ENCODE results near the gene KIAA0319L.

KIAA0319L gene

DNA sequence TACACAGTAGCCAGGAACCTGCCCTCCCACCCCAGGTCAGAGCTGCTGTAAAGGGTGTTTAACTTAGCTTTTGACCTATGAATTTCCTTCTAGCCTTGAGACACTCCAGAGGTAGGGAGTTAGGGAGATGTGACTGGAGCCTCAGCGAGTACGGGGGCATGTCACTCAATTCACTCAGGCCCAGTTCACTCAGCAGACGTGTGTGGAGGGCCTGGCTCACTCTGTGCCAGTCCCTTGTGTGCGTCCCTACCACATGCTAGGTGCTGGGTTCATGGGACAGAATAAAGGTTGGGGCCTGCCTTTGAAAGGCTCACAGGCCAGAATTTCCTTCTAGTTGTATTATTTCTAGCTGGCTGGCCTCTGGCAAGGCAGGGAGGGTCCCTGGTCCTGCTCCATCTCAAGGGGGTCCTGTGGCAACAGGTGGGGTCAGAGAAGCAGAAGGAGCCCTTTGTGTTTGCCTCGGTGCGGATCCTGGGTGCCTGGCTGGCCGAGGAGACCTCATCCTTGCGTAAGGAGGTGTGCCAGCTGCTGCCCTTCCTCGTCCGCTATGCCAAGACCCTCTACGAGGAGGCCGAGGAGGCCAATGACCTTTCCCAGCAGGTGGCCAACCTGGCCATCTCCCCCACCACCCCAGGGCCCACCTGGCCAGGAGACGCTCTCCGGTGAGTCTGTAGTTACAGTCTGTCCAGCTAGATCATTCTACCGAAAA lies 4.9 kb upstream of the KIAA0319L start:
- DNase-seq, result no peak

DNA sequence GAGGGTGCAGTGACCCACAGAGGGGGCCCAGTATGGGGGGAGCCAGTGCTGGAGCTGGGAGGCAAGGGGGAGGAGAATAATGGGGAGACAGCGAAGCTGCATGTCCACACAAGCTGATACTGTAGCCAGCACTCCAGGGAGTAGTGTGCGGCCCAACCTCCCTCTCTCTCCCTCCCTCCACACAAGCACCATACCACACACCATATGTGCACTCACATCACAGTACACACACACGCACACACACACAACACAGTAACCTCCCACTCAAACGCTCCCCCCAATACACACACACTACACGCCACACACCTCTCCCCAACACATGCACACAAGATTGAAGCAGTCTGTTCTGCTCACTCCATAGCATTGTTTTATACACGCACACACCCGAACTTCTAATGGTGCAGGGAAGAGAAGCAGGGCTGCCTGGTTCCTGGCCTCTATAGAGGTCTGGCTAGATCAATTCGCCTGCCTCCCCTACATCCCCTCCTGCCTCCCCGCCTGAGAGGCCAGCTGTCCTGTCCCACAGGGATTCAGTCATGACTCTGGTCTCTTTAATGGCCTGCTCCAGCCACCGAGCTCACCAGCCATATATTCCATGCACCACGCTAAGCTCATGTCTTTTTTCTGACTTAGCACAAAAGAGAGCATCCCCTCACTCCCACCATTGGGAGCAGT lies 4.2 kb upstream of the KIAA0319L start:
- no peak for DNase-seq

DNA sequence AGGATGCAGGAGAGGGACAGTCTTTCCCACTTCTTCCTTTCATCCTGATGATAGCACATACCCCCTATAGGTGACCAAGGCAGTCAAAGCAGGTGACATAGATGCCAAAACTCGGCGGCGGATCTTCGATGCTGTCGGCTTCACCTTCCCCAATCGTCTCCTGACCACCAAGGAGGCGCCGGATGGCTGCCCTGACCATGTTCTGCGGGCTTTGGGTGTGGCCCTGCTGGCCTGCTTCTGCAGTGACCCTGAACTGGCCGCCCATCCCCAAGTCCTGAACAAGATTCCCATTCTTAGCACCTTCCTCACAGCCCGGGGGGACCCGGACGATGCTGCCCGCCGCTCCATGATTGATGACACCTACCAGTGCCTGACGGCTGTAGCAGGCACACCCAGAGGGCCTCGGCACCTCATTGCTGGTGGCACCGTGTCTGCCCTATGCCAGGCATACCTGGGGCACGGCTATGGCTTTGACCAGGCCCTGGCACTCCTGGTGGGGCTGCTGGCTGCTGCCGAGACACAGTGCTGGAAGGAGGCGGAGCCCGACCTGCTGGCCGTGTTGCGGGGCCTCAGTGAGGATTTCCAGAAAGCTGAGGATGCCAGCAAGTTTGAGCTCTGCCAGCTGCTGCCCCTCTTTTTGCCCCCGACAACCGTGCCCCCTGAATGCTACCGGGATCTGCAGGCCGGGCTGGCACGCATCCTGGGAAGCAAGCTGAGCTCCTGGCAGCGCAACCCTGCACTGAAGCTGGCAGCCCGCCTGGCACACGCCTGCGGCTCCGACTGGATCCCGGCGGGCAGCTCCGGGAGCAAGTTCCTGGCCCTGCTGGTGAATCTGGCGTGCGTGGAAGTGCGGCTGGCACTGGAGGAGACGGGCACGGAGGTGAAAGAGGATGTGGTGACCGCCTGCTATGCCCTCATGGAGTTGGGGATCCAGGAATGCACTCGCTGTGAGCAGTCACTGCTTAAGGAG lies 3.3 kb upstream of the KIAA0319L start:
- DNase-seq, result no peak

DNA sequence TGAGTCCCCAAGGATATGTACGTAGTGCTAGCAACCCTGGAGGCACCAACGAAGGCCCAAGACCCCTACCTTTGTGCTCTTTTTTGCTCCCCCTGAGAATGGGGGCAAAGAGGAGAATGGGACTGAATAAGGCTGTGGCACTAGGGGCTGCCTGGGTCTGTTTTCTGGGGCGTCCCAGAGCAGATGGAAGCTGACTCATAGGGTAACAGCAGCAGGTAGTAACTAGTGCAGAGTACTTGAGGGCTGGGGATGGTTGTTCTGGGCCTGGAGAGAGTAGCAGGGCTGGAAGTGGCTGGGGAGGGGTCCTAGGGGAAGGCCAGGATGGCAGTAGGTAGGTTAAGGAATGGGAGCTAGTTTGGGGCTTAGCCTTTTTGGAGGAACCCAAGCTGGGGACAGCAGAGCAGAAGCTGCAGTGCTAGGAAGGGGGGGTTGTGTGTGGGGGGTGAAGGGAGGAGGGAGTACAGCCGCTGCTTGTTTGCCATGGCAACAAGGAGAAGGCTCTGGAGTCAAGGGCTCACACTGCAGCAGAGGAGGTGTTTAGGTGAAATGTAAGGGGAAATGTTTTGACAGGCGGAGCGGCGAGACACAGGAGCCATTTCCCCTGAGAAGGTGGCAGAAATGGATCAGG lies 2.2 kb upstream of the KIAA0319L start:
- DNase-seq, result no peak

DNA sequence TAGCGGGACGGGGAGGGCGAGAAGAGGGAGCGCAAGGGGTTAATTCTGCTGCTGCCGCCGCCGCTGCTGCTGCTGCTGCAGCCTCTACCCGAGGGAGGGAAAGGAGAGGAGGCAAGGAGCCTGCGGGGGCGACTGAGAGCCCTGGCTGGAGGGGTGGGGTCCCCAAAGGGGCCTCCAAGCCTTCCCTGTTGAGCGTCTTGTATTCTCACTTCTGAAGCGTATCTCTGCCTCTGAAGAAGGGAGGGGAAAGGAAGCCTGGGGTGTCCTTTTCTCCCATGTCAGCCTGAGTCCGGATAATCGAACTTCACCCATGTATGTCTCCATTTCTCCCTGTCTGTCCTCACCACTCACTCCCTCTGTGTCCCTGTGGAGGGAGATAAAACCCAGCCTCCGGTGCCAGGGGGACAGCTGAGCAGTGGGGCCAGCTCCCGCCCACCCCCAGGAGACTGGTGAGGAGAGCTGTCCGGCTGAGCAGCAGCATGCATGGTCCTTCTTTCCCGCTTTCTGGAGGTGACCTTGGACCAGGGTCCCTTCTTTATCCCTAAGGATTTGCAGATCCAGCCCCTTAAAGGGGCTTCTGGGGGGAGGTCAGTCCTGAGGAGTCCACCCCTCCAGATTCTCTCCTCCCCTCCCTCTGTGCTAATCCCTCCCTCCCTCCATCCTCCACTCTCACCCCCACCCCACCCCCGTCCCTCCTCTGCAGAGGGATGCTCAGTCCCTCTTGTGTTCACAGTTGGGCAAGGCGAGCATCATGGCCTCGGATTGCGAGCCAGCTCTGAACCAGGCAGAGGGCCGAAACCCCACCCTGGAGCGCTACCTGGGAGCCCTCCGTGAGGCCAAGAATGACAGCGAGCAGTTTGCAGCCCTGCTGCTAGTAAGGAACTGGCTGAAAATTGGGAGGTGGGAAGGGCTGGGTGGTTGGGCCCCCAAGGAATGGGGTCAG lies 1.4 kb upstream of the KIAA0319L start:
- DNase-seq, result no peak

DNA sequence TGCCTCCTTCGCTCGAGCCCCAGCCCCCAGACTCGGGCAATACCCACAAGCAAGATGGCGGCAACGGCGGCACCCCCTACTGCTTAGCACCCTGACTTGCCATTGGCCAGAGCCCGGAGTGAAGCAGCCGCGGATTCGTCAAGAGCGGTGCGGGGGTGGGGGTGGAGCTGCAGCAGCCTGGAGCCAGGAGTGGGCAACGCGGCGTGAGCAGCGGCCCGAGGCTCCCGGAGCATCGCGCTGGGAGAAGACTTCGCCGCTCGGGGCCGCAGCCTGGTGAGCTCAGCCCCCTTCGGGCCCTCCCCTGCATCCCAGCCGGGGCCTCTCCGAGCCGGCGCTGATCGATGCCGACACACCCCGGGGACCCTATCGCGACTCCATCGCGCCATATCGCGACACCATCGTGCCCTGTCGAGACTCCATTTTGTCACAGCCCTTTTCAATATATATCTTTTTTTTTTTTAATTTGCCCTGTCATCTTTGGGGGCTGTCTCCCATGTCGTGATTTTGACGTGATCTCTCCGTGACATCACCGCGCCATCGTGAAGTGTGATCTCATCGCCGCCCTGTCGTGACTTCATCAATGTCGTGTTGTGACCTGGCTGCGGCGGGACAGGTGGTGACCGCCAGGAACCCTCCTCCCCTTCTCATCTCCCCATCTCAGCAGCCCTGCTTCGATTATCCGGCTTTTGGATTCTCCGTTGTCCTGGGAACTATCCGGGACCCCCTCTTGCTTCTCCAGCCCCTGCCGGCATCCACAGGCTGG lies 589 bp upstream of the KIAA0319L start, which contains the start of gene NCDN:
Gene NCDN, plus strand, starts transcription at position 189 of the 763 bp plus-strand sequence. Its CDS starts 392 bp downstream, at position 581.
- DNase-seq, result peak; percentile 84 to 93 (median 89)

DNA sequence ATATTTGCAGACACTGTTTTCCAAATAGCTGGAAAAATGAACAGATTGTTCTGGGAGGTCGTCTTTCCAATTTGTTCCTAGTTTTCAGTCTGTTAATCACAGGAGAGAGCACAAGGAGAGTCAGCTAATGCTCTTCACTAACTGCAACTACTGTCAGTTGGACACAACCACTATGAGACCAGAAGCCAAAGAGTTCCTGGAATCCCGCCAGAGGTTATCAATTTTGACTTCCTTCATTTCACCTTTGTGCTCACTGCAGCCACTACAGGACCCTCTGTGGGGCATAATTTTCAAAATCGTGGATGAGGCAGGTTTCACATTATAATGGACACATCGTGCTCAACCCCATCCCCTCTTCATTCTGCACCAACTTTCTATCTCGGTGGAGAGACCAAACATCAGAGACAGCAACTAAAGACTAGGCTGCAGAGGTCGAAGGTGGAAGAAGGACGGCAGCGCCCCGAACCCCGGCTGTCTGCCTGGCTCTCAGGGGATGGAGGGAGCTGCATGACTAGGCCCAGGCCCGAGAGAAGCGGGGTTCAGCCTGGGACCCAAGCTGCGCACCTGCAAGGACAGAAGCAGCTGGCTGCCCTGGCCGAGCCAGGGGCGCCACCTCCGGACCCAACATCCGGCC lies 602 bp downstream of the KIAA0319L start:
- DNase-seq, result no peak

DNA sequence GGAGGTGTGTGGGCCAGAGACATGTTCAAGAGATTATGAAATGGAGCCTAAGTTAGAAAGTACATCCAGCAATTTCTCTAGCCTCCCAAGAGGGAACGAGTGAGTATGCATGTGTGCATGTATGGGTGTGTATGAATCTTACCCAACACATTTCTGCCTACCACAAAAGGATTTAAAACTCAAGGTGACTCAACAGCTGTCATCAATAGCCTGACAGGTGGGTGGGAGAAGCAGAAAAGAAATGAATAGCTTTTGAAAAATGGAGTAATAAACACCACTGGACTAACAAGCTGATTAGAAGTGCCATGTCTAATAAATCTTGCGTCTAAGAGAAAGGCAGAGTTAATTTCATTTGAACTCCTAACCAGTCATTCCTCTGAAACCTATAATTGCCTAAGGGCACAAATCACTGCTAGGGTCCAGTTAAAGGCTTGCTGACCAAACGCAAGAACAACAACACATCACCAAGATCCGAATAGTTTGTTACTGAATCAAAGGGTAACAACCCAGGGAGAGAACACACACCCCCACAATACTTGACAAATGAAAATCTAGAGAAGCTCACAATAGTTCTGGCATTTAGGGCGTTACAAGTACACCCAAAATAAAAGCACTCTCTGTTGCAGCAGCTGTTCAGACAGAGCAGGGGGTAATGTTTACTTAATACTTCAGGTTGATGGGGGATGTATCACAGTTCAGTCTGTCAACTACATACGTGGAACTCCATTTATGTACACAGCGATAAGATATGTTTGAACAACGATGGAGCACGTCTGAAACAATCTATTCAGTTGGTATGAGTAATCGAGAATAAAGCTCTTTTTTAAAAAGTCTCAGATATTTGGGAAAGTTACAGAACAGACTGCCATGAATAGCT lies 1.4 kb downstream of the KIAA0319L start:
- no peak for DNase-seq

DNA sequence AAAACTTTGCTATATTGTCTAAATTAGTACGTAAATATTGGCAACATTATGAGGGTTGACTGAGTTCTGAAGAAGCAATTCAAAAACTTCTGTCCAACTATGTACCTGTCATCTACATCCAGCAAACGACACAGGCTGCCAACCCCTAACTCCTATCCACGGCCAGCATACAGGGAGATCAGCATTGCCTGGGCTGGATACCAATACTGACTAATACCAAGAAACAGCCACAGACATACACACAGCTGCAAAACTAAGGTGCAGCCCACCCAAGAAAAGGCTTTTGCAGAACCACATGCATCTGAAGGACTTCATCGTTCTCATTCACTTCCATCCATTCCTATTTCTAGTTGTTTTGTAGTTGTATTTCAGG lies 2.0 kb downstream of the KIAA0319L start:
- no peak for DNase-seq

DNA sequence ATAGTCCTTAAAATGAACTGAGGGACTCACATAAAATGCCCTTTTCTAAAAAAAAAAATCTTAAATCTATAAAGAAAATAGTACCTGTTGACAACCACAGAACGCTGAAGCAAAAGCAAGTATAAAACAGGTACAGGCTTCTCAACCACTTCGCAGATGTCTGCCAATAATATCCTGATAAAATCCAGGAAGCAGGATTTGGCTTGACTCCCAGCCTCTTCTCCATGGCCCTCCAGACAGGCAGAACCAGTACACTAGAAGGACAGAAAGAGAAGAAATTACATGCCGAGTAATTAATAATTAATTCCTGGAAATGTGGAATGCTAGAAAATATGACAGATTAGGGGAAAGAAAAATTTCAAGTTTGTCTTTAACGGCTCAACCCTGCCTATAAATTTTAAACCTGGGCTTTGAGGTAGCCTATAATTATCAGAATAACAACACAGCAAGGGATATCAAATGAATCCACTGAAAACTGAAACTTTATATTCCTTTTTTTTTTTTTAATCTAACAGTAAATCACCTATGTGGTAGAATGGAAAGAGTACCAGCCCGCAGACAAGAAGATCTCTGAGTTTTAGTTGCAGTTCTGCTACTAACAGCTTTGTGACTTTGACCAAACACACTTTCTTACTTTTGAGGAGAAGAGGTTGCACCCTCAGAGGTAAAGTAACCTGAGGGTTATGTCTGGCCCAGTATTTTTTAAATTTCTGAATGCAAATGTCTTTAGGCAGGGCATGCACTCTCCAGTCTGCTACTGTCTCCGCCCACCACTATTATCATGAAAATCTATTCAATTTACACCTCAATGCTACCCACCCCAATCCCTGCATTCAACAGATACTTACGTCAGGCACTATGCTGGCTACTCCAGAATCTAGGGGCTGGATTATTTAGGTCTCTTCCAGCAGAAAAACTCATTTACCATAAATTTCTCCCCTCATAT lies 2.7 kb downstream of the KIAA0319L start:
- no peak for DNase-seq

DNA sequence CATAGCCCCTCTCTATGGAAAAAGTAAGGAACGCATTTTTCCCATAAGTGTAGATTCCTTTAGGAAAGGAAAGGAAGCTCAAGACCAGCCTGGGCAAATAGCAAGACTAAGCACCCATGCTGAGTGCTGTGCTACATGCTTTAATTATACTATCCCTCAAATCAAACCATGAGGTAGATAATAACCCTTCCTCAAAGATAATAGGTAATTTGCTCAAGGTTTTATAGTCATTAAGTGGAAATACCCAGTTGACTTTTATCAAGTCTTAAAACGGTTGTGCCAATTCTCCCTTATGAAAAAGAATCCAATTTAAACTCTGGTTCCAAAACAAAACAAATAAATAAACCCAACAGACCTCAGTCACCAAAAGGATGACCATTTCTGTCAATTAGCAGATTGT lies 3.4 kb downstream of the KIAA0319L start:
- no peak for DNase-seq

DNA sequence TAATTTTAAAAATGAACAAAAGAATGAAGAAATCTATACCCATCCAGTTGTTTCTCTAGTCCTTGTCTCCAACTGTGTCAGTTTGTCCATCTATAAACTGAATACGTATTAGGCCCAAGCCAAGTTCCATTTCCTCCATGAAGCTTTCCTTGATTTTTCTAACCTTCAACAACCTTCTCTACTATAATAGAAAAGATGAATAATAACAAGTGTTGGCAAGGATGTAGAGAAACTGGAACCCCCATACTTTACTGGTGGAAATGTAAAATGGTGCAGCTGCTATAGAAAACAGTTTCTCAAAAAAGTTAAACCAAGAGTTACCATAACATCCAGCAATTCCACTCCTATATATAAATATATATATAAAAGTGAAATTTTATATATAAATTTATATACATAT lies 10.6 kb downstream of the KIAA0319L start:
- no peak for DNase-seq

DNA sequence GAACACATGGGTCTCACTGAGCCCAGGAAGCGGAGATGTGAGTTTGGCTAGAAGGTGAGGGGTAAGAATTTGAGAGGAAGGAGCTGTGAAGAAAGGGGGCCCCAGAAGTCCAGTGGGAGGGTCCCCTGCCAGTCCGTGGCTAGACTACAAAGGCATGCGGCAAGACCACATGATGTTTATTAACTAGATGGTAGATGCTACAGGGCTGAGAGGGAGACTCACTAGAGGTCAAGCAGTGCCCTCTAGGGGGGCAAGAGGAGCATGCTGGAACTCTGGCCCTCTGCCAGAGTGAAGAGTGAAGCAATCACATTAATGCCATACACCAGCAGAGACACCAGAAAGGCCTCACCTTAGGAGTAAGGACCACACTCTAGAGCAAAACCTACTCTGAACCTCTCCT lies 12.2 kb downstream of the KIAA0319L start:
- no peak for DNase-seq

DNA sequence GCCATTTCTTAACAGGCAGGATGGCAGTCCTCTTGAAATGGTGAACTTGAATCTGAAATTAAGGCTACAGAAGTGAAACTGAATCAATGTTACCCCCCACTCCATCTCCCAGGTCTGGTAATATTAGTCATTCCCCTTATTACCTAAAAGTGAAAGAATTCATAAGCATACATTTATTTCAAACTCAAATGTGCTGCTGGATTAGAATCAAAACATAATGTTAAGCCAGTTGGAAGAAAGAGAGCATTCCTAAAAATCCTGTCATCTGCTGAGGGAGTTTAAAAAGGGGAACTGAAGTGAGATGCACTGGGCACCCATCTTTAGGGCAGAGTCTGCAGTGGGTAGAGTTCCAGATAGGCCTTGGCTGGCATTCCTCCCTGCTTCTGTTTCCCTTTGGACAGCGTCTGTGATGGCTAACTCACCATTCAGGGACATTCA lies 17.4 kb downstream of the KIAA0319L start:
- no peak for DNase-seq

DNA sequence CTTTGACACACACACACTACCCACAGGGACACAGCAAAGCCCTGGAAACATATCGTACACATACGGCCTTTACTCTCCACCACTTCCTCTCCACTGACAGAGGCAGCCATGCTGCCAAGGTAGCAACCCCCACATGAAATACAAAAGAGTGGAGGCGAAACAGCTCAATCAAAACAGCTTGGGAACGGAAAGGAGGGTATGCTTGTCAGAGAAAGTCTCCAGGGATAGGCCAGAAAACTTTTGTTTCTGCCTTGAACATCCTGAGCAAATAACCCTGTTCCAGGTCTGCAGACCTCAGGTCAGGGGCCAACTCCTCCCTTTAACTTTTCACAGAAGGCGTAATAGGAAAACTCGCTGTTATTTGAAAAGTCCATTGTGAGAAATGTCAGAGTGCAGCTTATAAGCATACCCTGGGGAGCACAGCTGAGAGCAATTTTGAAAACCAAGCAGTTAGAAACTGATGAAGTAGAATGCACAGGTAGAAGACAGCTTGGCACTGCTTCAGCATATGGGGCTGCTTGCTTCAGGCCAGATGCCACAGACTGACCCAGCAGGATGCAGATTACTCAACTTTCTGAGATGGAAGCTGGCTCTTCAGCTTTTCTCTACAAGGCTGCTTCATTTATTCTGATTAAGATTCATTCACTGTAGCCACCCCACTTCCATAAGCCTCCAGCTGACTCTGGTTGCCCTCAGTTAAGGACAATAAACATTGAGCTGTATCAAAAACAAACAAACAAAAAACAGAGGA lies 18.0 kb downstream of the KIAA0319L start:
- no peak for DNase-seq

DNA sequence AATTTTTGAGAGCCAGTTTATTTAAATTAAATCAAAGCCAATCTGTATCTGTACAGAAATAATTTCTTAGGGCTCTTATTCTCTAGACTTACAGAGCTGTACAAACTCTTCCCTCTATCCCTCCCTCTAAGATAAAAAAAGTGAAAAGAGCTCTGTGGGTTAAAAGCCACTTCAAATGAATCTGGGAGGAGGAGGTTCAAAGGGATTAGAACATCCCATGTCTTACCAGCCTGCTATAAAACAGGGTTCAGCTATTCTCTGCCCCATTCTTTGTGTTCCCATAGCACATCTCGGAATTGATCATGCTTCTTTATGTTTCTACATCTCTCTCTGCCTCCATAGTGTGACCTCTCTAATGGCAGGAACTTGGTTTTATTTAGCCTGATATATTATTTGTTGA lies 19.4 kb downstream of the KIAA0319L start:
- no peak for DNase-seq

DNA sequence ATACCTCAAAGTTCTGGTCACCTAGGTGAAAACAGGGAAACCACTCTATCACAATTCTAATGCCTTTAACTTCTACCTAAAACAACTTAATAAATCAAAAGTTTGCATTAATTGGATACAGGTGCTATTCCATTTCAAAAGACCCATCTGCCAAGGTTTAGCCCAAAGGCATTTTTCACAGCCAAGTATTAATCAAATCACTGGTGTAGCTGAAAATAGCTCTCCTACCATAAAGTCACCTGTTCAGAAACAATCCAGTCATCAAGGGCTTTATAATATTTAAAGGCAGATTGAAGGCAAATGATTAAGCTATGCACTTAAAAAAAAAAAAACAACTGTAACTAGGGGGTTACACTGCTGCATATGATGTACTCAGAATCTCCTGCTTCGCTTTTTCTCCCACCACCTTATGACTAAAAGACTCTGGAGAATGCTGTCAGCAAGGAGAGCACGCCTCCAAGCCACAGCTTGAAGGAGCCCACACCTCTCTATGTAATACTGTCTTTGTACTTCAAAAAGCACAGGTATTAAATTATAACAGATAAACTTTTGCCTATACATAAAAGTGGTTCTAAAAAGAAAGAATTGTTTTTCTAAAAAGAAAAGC lies 20.5 kb downstream of the KIAA0319L start:
- no peak for DNase-seq
